IMR-90 (cell line): ENCODE results near the gene GCDH. TPM values are rescaled to one million over a fixed set of nuclear protein-coding genes. Genes with fewer than 3 reads are reported as not detected.

Experiments
- ATAC-seq: fragments of 200-7000 bp; cut with Tn5 transposase; 2 replicates; pipeline ENCODE4 v1.9.1; 2020; ENCODE audit warnings: low read depth, mild to moderate bottlenecking, moderate library complexity
- BruUV-seq: library from RNA; stranded (reverse); fragments of 400-500 nt; replicated peaks from 2 replicates; lab custom pipeline; 2021; lab: Mats Ljungman, UMichigan
- CTCF ChIA-PET: fragments of 300-600 bp; formaldehyde crosslinking; extraction: SDS; loops from one replicate; lab custom pipeline; 2021; ENCODE audit warnings: antibody characterized with exemption; lab: Yijun Ruan, JAX
- POLR2A ChIA-PET: fragments of 300-600 bp; sonication (Branson Sonifier 250); formaldehyde crosslinking; loops from one replicate; lab custom pipeline; 2022; ENCODE audit warnings: antibody characterized with exemption; ENCODE audit not compliant: unreplicated experiment; lab: Charles Lee
- DNase-seq: peaks from one replicate; pipeline ENCODE4 v3.0.0; 2013
- H2AFZ ChIP-seq: replicated peaks from 2 replicates; pipeline ENCODE3; 2013; ENCODE audit warnings: low read length, mild to moderate bottlenecking; ENCODE audit not compliant: poor library complexity
- H2AK5ac ChIP-seq: 2 replicates; pipeline ENCODE4 v1.6.1; 2013; ENCODE audit warnings: low read depth, low read length, inconsistent platforms
- H2AK9ac ChIP-seq: replicated peaks from 2 replicates; pipeline ENCODE3; 2013; ENCODE audit warnings: mild to moderate bottlenecking, low read depth, low read length, moderate library complexity; ENCODE audit not compliant: poor library complexity
- H2BK120ac ChIP-seq: 2 replicates; pipeline ENCODE4 v1.6.1; 2013; ENCODE audit warnings: low read depth, low read length, inconsistent platforms
- H2BK15ac ChIP-seq: 3 replicates; pipeline ENCODE4 v1.6.1; 2013; ENCODE audit warnings: low read depth, low read length, inconsistent platforms
- H2BK20ac ChIP-seq: 2 replicates; pipeline ENCODE4 v1.6.1; 2013; ENCODE audit warnings: low read depth, mild to moderate bottlenecking, inconsistent platforms, low read length, moderate library complexity
- H2BK5ac ChIP-seq: 2 replicates; pipeline ENCODE4 v1.6.1; 2013; ENCODE audit warnings: mild to moderate bottlenecking, low read depth, low read length, inconsistent platforms; ENCODE audit not compliant: poor library complexity, severe bottlenecking
- H3K14ac ChIP-seq: replicated peaks from 2 replicates; pipeline ENCODE4 v1.6.1; 2013; ENCODE audit warnings: low read depth, low read length, inconsistent platforms
- H3K18ac ChIP-seq: 2 replicates; pipeline ENCODE4 v1.6.1; 2013; ENCODE audit warnings: low read depth, low read length, control low read depth
- H3K23ac ChIP-seq: 2 replicates; pipeline ENCODE4 v1.6.1; 2013; ENCODE audit warnings: low read depth, low read length, inconsistent platforms
- H3K27ac ChIP-seq: 2 replicates; pipeline ENCODE4 v1.5.1; 2013; ENCODE audit warnings: mild to moderate bottlenecking, control low read depth, low read length; ENCODE audit not compliant: insufficient read depth
- H3K27me3 ChIP-seq: 2 replicates; pipeline ENCODE4 v1.6.1; 2013; ENCODE audit warnings: low read length; ENCODE audit not compliant: control insufficient read depth, insufficient read depth
- H3K36me3 ChIP-seq: 2 replicates; pipeline ENCODE4 v1.6.1; 2013; ENCODE audit warnings: low read length, mixed read lengths; ENCODE audit not compliant: control insufficient read depth, insufficient read depth
- H3K4ac ChIP-seq: 2 replicates; pipeline ENCODE4 v1.6.1; 2013; ENCODE audit warnings: low read depth, low read length, inconsistent platforms
- H3K4me1 ChIP-seq: 2 replicates; pipeline ENCODE4 v1.6.1; 2013; ENCODE audit warnings: low read length, mixed read lengths; ENCODE audit not compliant: control insufficient read depth, insufficient read depth
- H3K4me2 ChIP-seq: 2 replicates; pipeline ENCODE4 v1.6.1; 2013; ENCODE audit warnings: low read depth, mild to moderate bottlenecking, control low read depth, low read length, moderate library complexity
- H3K4me3 ChIP-seq: 2 replicates; pipeline ENCODE4 v1.5.1; 2013; ENCODE audit warnings: low read depth, mild to moderate bottlenecking, control low read depth, low read length, moderate library complexity; ENCODE audit not compliant: insufficient read depth
- H3K56ac ChIP-seq: 2 replicates; pipeline ENCODE4 v1.6.1; 2013; ENCODE audit warnings: low read length, inconsistent platforms; ENCODE audit not compliant: insufficient read depth; ENCODE audit errors: extremely low read depth
- H3K79me1 ChIP-seq, 2 experiments: 2 replicates each; pipeline ENCODE4 v1.6.1; 2013; ENCODE audit warnings: low read length in 2 of 2, inconsistent platforms in 1 of 2, low read depth in 1 of 2
- H3K9ac ChIP-seq: 2 replicates; pipeline ENCODE4 v1.6.1; 2013; ENCODE audit warnings: low read depth, low read length, control low read depth
- H3K9me1 ChIP-seq: 2 replicates; pipeline ENCODE4 v1.6.1; 2013; ENCODE audit warnings: low read length, inconsistent platforms; ENCODE audit not compliant: insufficient read depth
- H3K9me3 ChIP-seq: 2 replicates; pipeline ENCODE4 v1.6.1; 2013; ENCODE audit warnings: low read length; ENCODE audit not compliant: control insufficient read depth, insufficient read depth
- H4K20me1 ChIP-seq: 2 replicates; pipeline ENCODE4 v1.6.1; 2013; ENCODE audit warnings: low read length, inconsistent platforms; ENCODE audit not compliant: insufficient read depth
- H4K5ac ChIP-seq: 2 replicates; pipeline ENCODE4 v1.6.1; 2013; ENCODE audit warnings: mild to moderate bottlenecking, low read depth, low read length, control low read depth
- H4K8ac ChIP-seq, 2 experiments: 2 replicates each; pipeline ENCODE4 v1.6.1; 2013; ENCODE audit warnings: low read depth in 2 of 2, low read length in 2 of 2, control low read depth in 1 of 2, inconsistent platforms in 1 of 2
- H4K91ac ChIP-seq: 2 replicates; pipeline ENCODE4 v1.6.1; 2013; ENCODE audit warnings: low read depth, low read length, inconsistent platforms; ENCODE audit not compliant: insufficient read depth
- BHLHE40 ChIP-seq: fragments of 150-350 bp; IDR thresholded peaks from 2 replicates; pipeline ENCODE4 v1.6.1; 2016; ENCODE audit warnings: mild to moderate bottlenecking, low read depth, low read length
- CEBPB ChIP-seq: IDR thresholded peaks from 2 replicates; pipeline ENCODE4 v1.6.1; 2012; ENCODE audit warnings: low read depth, low read length, improper control_type of control experiment
- CHD1 ChIP-seq: IDR thresholded peaks from 2 replicates; pipeline ENCODE4 v1.6.1; 2012; ENCODE audit warnings: low read depth, low read length, improper control_type of control experiment
- FOS ChIP-seq: fragments of 150-350 bp; IDR thresholded peaks from 2 replicates; pipeline ENCODE4 v1.6.1; 2016; ENCODE audit warnings: low read depth, low read length
- MAFK ChIP-seq: IDR thresholded peaks from 2 replicates; pipeline ENCODE4 v1.6.1; 2012; ENCODE audit warnings: low read depth, low read length, improper control_type of control experiment
- MAZ ChIP-seq: IDR thresholded peaks from 2 replicates; pipeline ENCODE4 v1.6.1; 2012; ENCODE audit warnings: low read depth, mild to moderate bottlenecking, low read length, improper control_type of control experiment, moderate library complexity, borderline replicate concordance
- MXI1 ChIP-seq: IDR thresholded peaks from 2 replicates; pipeline ENCODE4 v1.6.1; 2012; ENCODE audit warnings: low read depth, mild to moderate bottlenecking, low read length, moderate library complexity, borderline replicate concordance
- NFE2L2 ChIP-seq: fragments of 150-350 bp; IDR thresholded peaks from 2 replicates; pipeline ENCODE4 v1.6.1; 2016; ENCODE audit warnings: low read depth, mild to moderate bottlenecking, low read length
- POLR2A ChIP-seq: IDR thresholded peaks from 2 replicates; pipeline ENCODE4 v1.6.1; 2012; ENCODE audit warnings: mild to moderate bottlenecking, low read depth, low read length
- RAD21 ChIP-seq: IDR thresholded peaks from 2 replicates; pipeline ENCODE4 v1.6.1; 2012; ENCODE audit warnings: low read length, improper control_type of control experiment
- RCOR1 ChIP-seq: IDR thresholded peaks from 2 replicates; pipeline ENCODE4 v1.6.1; 2012; ENCODE audit warnings: mild to moderate bottlenecking, low read length, improper control_type of control experiment; ENCODE audit not compliant: insufficient replicate concordance
- RFX5 ChIP-seq: IDR thresholded peaks from 2 replicates; pipeline ENCODE4 v1.8.0; 2012; ENCODE audit warnings: low read depth, mild to moderate bottlenecking, low read length, moderate library complexity
- SMC3 ChIP-seq: fragments of 150-350 bp; IDR thresholded peaks from 2 replicates; pipeline ENCODE4 v1.6.1; 2016; ENCODE audit warnings: low read depth, mild to moderate bottlenecking, antibody characterized with exemption, low read length, moderate library complexity
- WGBS, 2 experiments: methylation state at CpG; one replicate each; pipeline versions ENCODE4 v1.1.5 to v1.1.7; 2013; ENCODE audit warnings: missing lambda C conversion rate in 2 of 2; ENCODE audit not compliant: insufficient read length in 1 of 2; ENCODE audit errors: extremely low coverage in 2 of 2; 5-methylcytosine and 5-hydroxymethylcytosine counted together
- dilution Hi-C: fragments of 300-500 bp; cut with HindIII; formaldehyde crosslinking; loops from one replicate; pipeline ENCODE4 v1.14.3; 2018; ENCODE audit warnings: low sequenced_read_pairs; ENCODE audit not compliant: unreplicated experiment
- in situ Hi-C: fragments of 300-500 bp; cut with MboI; formaldehyde crosslinking; loops from 3 replicates; pipeline ENCODE4 v1.14.3; 2019; ENCODE audit warnings: low sequenced_read_pairs, inconsistent platforms, mixed read lengths
- intact Hi-C: fragments of 100-400 bp; cut with micrococcal nuclease; formaldehyde crosslinking; loops from 2 replicates; pipeline ENCODE4 v1.10.0; 2022
- polyA plus RNA-seq, 3 experiments: library from polyadenylated mRNA; depleted of rRNA; stranded (reverse); fragments of >200 nt; gene quantifications; 2 replicates each; pipeline ENCODE4 v1.2.3, GENCODE V29; 2012; ENCODE audit warnings: low replicate concordance in 1 of 3
- total RNA-seq: library from RNA; depleted of rRNA; stranded (reverse); fragments of >200 nt; gene quantifications from 2 replicates; pipeline ENCODE4 v1.2.3, GENCODE V29; 2012
- TF ChIP-seq, protein P1 (sequence below): fragments of 150-350 bp; IDR thresholded peaks from 2 replicates; pipeline ENCODE4 v1.6.1; 2017; ENCODE audit warnings: mild to moderate bottlenecking, antibody characterized with exemption, low read length, low read depth
- TF ChIP-seq, protein P2 (sequence below): conservative IDR thresholded peaks from 2 replicates; pipeline ENCODE4 v1.5.1; 2012; ENCODE audit warnings: mild to moderate bottlenecking, low read depth, low read length, improper control_type of control experiment
- TF ChIP-seq, protein P3 (sequence below): fragments of 150-350 bp; IDR thresholded peaks from 2 replicates; pipeline ENCODE4 v1.6.1; 2016; ENCODE audit warnings: low read depth, mild to moderate bottlenecking, low read length, moderate library complexity, borderline replicate concordance

Gene GCDH
- total and polyA plus RNA-seq, 2 of the 4 experiments (the other 2 are of a cell fraction): 27.7 to 41.6 TPM

DNA sequence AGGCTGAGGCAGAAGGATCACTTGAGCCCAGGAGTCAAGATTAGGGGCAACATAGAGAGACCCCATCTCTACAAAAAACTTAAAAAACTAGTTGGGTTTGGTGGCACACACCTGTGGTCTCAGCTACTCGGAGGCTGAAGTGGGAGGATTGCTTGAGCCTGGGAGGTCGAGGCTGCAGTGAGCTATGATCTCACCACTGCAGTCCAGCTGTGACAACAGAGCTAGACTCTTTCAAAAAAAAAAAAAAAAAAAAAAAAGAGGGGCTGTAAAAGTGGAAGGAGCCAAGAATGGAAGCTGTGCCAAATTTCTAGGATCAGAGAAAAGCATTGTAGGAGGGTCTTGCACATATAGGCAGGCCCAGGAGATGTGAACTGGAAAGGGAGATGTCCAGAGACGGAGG lies 19.3 kb upstream of the GCDH start:
- whole genome bisulfite sequencing, 2 experiments: no CpG with 5 or more reads among the region's 3 CpGs
- Histone ChIP-seq H2BK15ac (no peak overlapping the region), H2BK5ac (no peak overlapping the region), H3K4me1 (no peaks in the 10 kb centered on the region), H3K9me1 (0 out of 2 replicates have a peak, but pooled peaks cover 4% of the 10 kb centered on the region), H4K20me1 (no peaks in the 10 kb centered on the region), H3K4me3 (no peak overlapping the region), H2AFZ (no peak overlapping the region), H3K14ac (no peak overlapping the region), H2BK120ac (no peak overlapping the region), H3K9ac (no peak overlapping the region), H2AK9ac (no peak overlapping the region), H2AK5ac (no peak overlapping the region), H4K91ac (no peak overlapping the region), H3K18ac (no peak overlapping the region), H3K4me2 (no peak overlapping the region), H4K8ac (no peak overlapping the region), H3K56ac (no peak overlapping the region), H3K4ac (no peak overlapping the region), H3K79me1 (no peaks in the 10 kb centered on the region), H2BK20ac (no peak overlapping the region), H3K23ac (no peak overlapping the region), H3K27ac (no peak overlapping the region), H3K36me3 (peaks cover 5% of the 10 kb centered on the region; the same call in 1 of the 2 replicates), H4K5ac (no peak overlapping the region), H3K27me3 (no peaks in the 10 kb centered on the region), H3K9me3 (no peaks in the 10 kb centered on the region)
- in situ Hi-C loops (no loop called here), dilution Hi-C loops (no loop called here), intact Hi-C loops (no loop called here)
- TF ChIP-seq MAFK: no peak
- TF ChIP-seq, protein P1, sequence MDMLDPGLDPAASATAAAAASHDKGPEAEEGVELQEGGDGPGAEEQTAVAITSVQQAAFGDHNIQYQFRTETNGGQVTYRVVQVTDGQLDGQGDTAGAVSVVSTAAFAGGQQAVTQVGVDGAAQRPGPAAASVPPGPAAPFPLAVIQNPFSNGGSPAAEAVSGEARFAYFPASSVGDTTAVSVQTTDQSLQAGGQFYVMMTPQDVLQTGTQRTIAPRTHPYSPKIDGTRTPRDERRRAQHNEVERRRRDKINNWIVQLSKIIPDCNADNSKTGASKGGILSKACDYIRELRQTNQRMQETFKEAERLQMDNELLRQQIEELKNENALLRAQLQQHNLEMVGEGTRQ: no peak
- no peak for TF ChIP-seq CHD1
- TF ChIP-seq SMC3: no peak
- no peak for TF ChIP-seq RAD21
- no peak for TF ChIP-seq NFE2L2
- TF ChIP-seq RCOR1: no peak
- TF ChIP-seq, protein P2, sequence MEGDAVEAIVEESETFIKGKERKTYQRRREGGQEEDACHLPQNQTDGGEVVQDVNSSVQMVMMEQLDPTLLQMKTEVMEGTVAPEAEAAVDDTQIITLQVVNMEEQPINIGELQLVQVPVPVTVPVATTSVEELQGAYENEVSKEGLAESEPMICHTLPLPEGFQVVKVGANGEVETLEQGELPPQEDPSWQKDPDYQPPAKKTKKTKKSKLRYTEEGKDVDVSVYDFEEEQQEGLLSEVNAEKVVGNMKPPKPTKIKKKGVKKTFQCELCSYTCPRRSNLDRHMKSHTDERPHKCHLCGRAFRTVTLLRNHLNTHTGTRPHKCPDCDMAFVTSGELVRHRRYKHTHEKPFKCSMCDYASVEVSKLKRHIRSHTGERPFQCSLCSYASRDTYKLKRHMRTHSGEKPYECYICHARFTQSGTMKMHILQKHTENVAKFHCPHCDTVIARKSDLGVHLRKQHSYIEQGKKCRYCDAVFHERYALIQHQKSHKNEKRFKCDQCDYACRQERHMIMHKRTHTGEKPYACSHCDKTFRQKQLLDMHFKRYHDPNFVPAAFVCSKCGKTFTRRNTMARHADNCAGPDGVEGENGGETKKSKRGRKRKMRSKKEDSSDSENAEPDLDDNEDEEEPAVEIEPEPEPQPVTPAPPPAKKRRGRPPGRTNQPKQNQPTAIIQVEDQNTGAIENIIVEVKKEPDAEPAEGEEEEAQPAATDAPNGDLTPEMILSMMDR: no peak
- TF ChIP-seq, protein P3, sequence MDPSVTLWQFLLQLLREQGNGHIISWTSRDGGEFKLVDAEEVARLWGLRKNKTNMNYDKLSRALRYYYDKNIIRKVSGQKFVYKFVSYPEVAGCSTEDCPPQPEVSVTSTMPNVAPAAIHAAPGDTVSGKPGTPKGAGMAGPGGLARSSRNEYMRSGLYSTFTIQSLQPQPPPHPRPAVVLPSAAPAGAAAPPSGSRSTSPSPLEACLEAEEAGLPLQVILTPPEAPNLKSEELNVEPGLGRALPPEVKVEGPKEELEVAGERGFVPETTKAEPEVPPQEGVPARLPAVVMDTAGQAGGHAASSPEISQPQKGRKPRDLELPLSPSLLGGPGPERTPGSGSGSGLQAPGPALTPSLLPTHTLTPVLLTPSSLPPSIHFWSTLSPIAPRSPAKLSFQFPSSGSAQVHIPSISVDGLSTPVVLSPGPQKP: no peak
- TF ChIP-seq RFX5: no peak
- TF ChIP-seq MXI1: no peak
- no peak for TF ChIP-seq FOS
- no peak for TF ChIP-seq MAZ
- TF ChIP-seq POLR2A: no peak
- TF ChIP-seq CEBPB: no peak
- no peak for TF ChIP-seq BHLHE40
- no peak for ATAC-seq
- BruUV-seq: no TSS peak
- POLR2A ChIA-PET: no interaction called here
- CTCF ChIA-PET: no interaction called here
- no peak for DNase-seq
